Measurements from ENCODE around the gene GFRA1.

DNA sequence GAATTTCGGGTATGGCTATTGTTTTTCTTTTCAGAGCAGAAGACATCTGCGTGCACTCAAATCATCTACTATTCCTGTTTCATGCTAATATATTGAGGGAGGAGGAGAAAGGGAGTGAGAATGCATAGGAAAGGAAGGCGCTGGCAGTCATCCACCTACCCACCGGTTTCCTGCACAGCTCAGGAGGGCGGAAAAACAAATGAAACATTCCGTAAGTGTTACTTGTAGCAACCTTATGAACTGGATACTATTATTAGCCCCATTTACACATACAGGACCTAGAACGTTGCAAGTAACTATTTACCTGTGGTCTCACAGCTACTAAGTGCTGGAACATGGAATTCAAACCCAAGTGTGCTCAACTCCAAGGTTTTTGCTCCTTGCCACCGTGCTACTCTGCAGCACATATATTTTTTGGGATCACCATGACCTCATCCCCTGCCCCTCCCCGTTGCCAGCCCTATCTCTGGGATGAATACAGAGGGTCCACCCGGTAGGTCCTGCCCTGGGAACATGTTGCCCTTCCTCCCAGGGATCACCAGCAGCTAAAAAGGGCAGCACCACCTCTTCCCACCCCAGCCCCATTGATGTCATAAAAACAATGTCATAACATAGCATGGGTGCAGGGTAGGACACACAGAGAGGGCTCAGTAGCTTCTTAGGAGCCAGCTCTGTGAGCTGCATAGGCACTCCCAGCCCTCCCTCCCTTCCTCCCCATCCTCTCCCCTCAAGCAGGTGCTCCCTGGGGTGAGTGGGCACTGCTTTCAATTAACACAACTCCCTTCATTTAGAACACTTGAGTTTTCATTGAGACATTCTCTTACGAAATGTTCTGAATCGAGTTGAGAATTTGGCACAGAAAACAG, 16.9 kb downstream of the GFRA1 start:
- TF ChIP-seq, protein P1, sequence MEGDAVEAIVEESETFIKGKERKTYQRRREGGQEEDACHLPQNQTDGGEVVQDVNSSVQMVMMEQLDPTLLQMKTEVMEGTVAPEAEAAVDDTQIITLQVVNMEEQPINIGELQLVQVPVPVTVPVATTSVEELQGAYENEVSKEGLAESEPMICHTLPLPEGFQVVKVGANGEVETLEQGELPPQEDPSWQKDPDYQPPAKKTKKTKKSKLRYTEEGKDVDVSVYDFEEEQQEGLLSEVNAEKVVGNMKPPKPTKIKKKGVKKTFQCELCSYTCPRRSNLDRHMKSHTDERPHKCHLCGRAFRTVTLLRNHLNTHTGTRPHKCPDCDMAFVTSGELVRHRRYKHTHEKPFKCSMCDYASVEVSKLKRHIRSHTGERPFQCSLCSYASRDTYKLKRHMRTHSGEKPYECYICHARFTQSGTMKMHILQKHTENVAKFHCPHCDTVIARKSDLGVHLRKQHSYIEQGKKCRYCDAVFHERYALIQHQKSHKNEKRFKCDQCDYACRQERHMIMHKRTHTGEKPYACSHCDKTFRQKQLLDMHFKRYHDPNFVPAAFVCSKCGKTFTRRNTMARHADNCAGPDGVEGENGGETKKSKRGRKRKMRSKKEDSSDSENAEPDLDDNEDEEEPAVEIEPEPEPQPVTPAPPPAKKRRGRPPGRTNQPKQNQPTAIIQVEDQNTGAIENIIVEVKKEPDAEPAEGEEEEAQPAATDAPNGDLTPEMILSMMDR (IDR thresholded peaks at IDR 0.05): no peak
- TF ChIP-seq POLR2A (IDR thresholded peaks at IDR 0.05): no peak
